ENCODE measurements around the gene BCL11A.

Gene BCL11A

DNA sequence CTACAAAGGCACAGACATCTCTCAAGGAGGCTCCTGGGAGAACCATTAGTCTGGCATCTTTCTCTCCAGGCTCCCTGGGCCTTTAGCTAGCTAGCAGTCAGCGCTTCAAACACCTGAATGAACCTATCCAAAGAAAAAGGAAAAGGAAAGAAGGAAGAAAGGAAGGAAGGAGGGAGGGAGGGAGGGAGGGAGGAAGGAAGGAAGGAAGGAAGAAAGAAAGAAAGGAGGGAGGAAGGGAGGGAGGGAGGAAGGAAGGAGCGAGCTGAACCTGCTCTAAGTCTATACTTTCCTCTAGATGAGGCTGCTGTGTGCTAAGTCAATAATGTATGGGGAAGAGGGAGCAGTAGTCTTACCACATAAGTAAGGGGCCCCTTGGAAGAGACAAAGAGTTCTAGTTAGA lies 5.1 kb upstream of the BCL11A start:
- DNase-seq = no peak

DNA sequence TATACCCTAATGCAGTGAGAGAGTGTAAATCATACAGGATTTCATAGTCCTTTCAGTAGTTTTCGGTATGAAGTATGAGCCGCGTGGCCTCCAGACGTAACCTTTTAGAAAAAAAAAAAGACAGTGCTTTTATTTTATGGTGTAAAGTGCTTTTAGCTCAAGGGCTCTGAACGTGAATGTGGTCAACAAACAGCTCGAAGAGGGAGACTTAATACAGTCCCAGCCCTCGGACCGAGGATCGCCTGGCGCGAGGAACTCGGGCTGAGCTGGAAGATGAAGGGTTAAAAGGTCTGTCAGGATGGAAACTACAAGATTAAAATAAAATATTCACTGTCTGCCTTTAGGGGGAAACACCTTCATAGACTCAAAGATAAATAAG lies 4.0 kb upstream of the BCL11A start:
- DNase-seq = no peak

DNA sequence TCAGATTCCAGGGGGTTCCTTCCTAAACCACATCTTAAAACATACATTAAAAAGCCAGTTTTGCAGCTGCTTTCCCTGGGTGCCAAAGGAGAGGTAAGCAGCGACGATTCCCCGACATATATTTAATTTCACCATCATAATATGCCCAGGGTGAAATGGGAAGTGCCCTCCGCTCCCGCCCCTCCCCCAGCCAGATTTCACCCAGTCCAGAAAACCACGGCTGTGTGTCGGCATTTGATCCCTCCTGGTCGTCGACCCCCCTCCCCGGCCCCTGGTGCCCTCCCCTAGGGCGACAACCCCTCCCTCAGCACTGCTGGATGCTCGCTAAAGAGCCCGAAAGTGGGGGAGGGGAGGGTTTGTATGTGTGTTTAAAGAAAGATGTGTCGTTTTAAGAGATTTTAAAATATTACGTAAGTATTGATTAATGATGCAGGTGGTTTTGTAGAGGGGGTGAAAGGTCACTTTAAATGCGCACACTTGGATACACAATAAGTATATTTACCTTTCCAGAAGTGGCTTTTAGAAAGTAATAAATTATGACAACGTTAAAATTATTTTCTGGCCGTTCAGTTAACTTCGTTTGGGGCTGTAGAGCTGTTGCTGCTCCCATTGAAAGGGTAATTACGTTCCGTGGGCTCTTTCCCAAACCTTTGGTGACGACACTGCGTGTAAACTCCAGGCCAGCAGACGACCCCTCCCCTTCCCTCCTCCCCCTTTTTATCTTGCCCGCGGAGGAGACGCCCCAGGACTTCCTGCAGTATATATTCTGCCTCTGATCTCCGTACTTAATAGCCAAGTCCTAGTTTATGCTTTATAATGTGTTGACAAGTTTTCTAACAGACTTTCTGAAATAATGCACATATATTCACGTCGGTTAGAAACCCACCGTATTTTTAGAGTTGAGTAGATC lies 3.4 kb upstream of the BCL11A start:
- DNase-seq = no peak

DNA sequence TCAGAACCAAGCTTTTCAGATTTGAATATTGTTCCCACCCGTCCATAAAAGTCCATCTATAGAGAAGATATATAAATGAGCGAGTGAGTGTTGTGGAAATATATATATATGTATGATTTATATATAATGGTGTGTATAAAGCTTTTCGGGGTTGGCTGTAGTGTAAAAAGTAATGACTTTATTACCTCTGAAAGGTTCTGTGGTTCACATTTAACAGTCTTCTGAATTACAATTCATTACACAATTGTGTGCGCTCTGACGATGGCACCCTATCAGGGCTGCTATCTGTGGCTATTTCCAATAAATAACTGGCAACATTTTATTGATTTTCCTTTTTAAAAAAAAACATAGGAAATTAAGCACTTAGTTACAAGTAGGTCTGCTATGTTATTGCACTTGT lies 2.7 kb upstream of the BCL11A start:
- DNase-seq = no peak

DNA sequence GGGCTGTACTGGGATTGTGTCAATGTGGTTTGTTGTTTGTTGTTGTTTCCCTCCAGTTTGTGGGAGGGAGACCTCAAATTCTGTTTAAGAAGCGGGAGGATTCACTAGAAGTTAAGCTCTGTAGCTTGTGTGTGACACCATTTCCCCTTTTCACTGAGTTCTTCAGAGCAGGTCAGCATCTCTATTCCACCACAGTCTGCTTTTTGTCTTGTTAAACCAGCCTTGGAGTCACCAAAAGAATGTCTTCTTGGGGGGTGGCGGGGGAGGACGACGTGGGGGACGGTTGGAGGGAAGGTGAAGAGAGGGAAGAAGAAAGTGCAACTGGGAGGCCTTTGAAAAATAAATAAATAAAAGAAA lies 2.3 kb upstream of the BCL11A start:
- no peak for DNase-seq

DNA sequence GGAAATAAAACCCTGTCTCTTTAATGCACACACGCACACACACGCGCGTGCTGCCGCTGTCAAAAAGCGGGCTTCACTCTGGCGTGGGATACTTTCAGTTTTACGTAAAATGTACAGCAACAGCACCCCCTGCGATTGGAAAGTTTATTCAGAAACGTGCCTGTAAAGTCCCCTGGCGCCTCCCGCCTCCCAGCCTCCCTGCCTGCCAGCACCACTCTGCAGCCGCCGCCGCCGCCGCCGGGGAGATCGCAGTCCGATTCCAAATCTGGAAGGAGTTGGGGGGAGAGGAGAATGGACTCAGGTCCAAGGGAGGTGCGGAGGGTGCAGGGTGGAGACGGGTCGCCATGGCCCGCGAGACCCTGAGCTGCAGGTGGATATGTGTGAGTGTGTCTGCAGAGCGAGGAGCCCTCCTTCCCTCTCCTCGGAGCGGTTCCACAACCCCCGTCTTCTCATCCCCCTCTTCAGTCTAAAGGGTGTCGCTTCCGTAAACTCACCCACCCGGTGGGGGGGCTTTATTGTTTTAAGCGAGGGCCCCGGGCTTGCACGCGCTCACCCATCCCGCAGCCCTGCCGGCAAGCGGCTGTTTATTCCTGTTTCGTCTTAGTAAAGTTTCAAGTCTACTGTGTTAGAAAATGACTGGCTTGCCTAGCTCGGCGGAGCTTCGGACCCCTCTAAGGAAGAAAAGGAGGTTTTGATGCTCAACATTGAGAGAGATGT lies 1.8 kb upstream of the BCL11A start:
- peak; percentile 79 for DNase-seq

DNA sequence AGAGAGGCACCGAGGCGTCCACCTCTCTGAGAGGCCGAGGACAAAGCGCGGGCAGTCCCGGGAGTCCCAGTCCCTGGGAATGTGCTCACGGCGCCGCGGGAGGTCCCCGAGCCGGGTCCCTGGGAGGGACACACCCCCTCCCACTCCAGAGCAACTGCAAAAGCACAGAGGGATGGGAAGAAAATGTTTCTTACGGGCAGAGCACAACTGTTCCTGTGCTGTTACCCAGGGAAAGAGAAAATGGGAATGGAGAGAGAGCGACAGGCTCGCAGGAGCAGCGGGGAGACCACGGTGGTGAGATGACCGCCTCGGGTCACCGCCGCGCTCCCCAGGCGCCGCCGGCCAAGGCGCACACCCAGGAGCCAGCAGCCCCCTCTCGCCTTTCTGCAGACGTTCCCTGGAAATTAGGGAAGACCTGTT lies 1.2 kb upstream of the BCL11A start:
- DNase-seq = peak; percentile 27

DNA sequence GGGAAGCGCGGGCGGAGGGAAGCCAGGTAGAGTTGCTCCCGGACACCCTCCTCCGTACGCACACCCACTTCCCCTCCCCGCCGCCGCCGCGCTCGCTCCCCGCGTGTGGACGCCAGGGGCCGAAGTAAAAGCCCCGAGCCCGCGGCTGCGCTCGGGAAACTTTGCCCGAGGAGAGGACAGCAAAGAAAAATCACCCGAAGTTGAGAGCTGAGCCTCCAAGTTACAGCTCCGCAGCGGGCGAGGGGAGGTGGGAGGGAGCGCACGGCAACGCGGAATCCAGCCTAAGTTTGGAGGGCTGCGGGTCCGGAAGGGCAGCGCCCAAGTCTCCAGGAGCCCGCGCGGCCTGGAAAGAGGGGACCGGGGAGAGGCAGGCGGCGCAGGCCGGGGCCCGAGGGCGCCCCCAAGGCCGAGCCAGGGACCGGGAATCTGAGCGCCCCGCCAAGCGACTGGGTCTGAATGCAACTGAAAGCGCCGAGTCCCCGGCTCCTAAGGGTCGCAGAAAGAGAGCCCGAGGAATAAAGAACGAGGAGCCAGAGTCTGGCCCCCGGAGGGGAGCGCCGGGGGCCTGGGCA lies 706 bp upstream of the BCL11A start:
- no peak for DNase-seq

DNA sequence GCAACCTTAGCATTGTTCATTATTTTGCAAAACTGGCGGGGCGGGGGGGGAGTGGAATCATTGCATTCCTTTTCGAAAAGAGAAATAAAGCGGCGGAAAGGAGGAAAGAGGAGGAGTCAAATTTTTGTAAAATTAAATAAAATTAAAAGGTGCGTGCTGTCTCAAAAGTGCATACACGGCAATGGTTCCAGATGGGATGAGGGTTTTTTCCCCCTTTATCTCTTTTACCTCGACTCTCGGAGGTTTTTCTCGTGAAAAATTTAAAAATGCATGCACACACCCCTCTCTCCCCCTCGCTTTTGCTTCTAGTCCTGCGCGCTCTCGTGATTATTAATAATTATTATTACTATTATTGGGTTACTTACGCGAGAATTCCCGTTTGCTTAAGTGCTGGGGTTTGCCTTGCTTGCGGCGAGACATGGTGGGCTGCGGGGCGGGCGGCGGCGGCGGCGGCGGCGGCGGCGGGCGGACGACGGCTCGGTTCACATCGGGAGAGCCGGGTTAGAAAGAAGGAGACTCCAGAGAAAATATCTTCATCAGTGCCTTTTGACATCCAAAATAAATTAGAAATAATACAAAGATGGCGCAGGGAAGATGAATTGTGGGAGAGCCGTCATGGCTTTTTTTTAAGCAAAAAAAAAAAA lies 481 bp downstream of the BCL11A start:
- no peak for DNase-seq

DNA sequence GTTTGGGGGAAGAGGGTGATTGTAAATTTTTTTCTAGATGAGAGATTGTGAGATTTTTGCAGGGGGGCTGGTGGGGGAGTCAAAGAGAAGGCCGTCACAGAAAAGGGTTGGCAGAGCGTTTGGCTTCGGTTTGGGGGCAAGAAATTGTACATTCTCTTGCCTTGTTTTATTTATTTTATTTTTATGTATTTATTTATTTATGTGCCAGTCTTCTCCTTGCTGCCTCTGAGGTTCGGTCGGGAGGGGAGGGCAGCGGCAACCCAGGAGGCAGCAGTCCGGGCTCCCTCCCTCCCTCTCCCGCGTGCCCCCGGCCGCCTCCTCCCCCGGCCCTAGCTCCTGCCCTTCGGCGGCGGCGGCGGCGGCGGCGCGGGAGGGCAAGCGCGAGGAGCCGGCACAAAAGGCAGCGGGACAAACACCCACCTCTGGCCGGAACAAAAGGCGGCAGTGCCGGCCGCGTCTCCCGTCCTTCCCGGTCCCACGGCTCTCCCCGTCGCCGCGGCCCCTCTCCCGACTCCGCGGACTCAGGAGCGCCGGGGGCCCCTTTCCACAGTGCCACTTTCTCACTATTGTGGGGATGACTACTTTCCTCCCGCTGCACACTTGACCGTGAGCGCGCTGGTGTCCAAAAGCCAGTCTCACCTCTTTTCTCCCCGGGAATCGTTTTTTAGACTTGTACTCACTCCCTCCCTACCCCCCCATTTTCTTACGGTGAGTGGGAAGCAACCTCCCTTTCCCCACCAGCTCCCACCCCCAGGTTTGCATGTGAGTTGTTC lies 1.2 kb downstream of the BCL11A start:
- DNase-seq = no peak

DNA sequence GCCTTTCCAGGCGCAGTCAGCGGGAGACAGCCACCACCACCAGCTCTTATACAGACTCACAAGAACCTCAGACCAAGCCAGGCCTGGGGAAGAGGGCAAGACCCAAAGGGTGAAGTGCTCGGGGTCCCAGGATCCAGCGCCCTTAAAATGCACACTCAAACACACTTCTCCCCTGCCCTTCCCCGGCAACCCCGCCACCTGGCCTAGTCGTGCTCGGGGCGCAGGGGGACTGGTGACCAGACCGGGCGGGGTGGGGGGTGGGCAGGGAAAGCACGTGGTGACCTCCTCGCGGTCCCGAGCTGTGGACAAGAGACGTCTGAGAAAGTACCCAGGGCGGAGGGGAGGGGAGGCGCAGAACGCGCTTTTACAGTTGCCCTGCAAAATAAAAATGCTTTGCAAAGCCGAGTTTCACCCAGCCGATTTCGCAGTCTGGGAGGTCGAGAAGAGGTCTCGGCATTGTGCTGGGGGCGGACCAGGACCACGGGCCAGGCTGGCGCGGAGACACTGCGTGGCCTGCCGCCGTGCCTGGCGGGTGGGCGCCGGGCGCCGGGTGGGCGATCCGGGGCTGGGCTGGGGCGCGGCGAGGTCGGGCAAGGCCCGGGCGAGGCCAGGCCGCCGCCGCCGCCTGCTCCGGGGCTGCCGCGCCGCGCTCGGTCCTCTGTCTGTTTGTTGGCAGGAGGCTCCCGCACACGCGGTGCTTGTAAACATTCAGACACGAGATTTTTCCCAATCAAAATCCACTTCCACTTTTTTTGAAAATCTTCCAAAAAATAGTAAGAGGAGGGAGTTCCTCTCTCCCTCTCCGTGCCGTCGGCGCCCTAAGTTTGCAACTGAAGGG lies 2.0 kb downstream of the BCL11A start:
- DNase-seq = peak; percentile 48

DNA sequence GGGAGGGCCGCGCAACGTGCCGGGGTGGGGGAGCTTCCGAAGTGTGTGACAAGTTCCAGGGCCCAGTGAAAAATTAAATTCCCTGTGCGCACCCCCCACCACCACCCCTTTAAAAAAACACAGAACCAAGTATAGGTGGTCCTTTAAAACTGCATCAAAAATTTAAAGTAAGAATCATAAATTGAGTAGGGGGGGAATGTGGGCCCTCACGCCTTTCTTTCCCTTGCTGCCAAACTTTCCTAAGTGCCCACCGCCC lies 2.5 kb downstream of the BCL11A start:
- DNase-seq = no peak

DNA sequence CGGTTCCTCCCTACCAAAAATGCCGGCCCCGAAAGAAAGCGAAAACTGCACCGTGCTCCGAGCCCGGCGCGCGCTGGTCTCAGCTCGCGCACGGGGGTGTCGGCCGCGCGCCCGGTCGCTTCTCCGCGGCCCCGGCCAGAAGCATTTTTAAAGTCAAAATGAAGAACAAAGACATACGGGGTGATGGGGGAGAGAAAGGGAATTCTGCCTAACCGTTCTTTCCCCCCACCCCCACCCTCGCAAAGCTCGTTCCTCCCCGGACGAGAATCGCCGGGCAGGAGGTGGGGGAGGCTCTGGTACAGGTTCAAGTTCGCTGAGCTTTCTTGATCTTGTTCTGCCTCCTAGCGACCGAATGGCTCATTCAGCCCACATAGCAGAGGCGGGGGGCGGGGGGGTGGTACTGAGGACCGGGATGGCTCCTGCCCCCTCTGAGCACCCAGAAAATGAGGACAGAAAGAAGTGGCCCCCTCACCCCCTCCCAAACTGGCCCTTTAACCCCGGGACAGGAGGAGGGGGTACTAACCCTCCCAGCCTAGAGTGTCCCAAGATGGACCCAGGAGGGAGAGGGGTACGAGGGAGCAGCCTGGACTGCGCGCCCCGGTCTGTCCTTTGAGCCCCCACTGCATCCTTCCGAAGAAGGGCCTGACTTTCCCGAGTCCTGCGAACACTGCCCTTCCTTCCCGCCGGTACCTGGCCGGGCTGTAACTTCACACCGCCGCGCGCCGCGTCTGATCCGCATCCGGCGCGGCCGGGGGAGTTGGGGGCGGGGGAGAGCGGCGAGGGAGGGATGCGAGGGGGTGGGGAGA lies 3.1 kb downstream of the BCL11A start:
- peak; percentile 92 for DNase-seq

DNA sequence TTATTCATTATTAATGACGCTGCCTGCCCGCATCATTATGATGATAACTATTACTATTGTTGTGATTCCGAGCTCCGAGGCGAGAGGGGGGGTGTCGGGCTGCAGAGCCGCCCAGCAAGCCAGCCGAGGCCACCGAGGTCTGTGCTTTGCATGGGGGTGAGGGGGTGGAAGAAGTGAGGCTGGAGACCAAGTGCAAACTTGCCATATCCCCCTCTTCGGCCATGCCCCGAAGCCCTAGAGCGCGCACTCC lies 3.6 kb downstream of the BCL11A start:
- DNase-seq = no peak

DNA sequence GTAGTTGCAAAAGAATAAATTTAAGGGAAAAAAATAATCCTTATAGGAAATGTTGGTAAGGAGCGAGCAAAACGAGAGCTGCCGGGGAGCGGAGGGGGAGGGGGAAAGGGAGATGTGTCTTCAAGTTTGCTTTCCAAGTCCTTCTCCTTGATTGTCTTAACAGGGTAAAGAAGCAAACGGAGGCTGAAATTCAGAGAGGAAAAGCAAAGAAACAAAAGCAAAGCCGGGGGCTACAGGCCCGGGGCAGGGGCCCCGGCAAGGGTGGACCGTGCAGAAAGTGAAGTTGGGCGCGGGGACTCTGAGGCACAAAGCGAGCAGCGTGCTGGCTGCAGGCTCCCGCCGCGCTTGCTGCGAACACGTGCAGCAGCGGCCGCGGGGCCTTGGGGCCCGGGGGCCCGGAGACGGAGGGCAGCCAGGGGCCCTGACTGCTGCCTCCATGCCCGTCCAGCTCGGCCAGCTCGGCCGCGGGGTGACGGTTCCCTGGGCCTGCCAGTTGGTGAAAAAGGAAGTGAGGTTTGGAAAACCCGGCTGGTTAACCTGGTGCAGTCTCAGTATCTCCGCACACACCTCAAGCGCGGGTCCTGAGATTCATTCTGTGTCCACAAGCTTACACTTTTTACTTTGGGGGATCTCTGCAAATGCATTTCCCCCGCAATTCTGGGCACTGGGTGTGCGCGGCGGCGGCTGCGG lies 4.1 kb downstream of the BCL11A start:
- DNase-seq = peak; percentile 63

DNA sequence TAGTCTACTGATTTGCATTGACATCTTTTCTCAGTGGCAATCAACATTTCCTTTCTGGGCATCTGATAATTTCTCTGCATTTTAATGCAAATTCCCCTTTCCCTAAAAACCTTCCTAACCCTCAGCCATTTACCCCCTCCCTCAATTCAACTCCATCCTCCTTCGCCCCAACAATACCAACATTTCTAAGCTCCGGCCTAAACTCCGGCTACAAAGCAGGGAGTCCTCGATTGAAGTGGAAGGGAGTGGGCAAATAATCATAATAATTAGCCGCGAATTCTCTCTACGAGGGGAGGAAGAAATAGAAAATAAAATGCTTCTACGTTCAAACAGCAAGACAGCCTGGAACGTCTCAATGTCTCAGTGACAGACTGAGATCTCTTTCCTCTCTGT lies 4.6 kb downstream of the BCL11A start:
- DNase-seq = no peak

DNA sequence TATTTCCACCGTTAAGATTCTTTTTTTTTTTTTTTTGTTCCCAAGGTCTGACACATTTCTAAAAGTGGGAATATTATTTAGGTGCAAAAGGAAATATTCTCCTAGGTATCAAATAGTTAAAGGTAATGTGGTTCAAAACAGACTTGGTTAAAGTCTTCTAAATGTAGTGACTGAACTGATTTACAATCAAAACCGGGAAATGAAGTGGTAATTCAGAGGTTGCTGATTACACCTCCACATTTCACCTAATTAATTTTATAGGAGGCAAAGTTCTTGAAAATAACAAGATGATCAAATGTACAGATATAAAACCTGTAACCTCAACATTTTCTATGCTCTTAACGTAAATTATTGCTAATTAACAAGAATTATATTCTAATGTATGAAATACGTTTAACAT lies 5.1 kb downstream of the BCL11A start:
- no peak for DNase-seq

DNA sequence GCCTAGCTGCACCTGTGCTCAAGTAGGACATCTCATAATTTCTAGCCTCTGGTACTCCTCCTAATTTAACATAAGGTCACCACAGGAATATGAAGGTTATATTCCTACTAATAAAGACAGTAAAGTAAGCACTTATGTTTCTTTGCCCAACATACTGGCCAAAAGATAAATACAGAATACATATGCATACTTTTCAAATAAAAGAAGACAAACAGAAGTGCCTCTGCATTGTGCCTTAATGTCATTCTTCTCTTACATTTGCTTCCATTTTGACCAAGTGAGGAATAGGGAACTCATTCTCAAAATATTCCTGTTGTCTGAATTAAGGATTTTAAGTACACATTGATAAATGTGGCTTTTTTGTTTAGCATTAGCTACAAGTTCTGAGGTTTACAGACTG lies 5.6 kb downstream of the BCL11A start:
- no peak for DNase-seq

DNA sequence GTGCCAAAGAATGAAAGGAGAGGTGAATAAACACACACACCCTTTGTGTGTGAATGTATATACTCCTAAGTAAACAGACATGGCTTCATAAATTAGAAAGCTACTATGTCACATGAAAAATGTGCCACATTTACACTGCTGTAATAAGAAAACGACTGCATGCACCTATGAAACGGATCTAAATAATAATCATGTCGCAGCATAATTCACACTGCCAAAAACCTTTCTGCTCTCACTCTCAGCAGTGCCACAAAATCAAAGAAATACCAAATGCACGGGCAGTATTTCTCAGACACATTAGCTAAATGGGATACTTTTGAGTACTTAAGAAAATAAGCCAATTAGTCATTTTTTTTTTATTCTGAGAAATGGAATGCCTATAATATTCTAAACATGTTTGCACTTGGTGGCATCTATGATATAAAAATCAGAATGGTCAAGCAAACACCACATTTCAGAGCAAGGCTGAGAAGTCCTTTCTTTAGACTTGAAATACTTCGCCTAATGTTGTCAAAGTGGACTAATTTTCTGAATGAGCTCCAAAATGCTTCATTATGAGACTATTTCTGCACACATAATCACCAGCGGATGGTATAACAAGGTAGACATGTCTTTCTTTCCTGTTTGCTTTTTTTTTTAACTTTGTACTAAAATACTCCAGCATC lies 6.6 kb downstream of the BCL11A start:
- no peak for DNase-seq

DNA sequence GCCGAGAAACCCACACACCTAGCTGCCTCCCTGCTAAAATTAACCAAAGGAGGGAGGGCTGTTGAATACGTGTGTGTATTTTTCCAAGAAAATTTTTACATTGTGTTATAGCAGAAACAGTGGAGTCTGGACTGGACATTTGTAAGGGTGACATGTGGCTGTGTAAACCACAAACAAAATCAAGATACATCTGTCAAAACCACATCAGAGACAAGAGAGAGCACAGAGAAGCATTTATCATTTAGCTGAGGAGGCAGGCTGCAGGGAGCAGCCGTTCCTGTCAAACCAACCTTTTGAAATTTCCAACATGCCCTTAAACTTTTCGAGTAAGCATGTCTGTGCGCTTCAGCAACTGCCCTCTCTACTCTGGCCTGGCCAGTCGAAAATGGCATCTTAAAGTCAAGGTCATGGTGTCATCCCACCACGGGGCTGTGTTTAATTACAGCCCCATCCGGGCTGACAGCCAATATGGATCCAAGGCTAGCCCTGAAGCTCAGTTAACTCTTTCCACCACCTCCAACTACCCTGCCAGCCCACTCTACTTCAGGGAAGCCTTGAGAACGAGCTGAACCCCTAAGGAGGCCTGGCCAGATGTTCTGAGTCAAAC lies 8.4 kb downstream of the BCL11A start:
- DNase-seq = no peak
